ENCODE results near the gene HS3ST5.

- TF ChIP-seq CTCF (IDR thresholded peaks at IDR 0.05; ENCODE audit: low read depth, low read length, missing input control) (no peak), JUND (IDR thresholded peaks at IDR 0.05) (no peak), ZBTB33 (IDR thresholded peaks at IDR 0.05) (no peak), SP1 (IDR thresholded peaks at IDR 0.05) (no peak), TAF1 (conservative IDR thresholded peaks at IDR 0.05) (no peak), YY1 (IDR thresholded peaks at IDR 0.05) (no peak), REST (IDR thresholded peaks at IDR 0.05) (no peak), RAD21 (IDR thresholded peaks at IDR 0.05) (no peak), MAX (IDR thresholded peaks at IDR 0.05) (no peak), NR2F2 (IDR thresholded peaks at IDR 0.05) (no peak), RXRA (IDR thresholded peaks at IDR 0.05) (no peak), HNF4A (conservative IDR thresholded peaks at IDR 0.05) (peak in 1 of 2 donors; percentile 25), FOXA1 (IDR thresholded peaks at IDR 0.05) (no peak), GABPA (IDR thresholded peaks at IDR 0.05 in 1 of 2, conservative IDR thresholded peaks at IDR 0.05 in 1 of 2) (no peak)
Measured at GRCh38 chr6:114218437-114219340, 124.1 kb downstream of the HS3ST5 start.
